ENCODE data around the gene NOS3. TPM values are rescaled to one million over a fixed set of nuclear protein-coding genes. Genes with fewer than 3 reads are reported as not detected.

The NOS3 gene
- total RNA-seq, 4 donors from 2014 or later: 2.5 to 11.3 (median 6.0) TPM

DNA sequence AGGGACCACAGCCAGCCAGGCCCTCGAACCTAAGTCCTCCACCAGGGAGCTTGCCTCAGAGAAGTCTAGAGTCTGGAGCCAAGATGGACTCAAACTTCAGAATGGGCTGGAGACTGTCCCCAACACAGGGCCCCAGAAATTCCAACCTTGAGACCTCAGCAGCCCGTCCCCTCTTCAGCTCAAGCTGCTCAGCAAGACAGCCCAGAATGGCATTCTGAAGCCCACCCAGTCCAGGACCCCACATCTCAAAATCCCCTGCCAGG, 28.6 kb upstream of the NOS3 start:
- TF ChIP-seq, protein P1, sequence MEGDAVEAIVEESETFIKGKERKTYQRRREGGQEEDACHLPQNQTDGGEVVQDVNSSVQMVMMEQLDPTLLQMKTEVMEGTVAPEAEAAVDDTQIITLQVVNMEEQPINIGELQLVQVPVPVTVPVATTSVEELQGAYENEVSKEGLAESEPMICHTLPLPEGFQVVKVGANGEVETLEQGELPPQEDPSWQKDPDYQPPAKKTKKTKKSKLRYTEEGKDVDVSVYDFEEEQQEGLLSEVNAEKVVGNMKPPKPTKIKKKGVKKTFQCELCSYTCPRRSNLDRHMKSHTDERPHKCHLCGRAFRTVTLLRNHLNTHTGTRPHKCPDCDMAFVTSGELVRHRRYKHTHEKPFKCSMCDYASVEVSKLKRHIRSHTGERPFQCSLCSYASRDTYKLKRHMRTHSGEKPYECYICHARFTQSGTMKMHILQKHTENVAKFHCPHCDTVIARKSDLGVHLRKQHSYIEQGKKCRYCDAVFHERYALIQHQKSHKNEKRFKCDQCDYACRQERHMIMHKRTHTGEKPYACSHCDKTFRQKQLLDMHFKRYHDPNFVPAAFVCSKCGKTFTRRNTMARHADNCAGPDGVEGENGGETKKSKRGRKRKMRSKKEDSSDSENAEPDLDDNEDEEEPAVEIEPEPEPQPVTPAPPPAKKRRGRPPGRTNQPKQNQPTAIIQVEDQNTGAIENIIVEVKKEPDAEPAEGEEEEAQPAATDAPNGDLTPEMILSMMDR (IDR thresholded peaks at IDR 0.05; ENCODE audit: low read depth): no peak

DNA sequence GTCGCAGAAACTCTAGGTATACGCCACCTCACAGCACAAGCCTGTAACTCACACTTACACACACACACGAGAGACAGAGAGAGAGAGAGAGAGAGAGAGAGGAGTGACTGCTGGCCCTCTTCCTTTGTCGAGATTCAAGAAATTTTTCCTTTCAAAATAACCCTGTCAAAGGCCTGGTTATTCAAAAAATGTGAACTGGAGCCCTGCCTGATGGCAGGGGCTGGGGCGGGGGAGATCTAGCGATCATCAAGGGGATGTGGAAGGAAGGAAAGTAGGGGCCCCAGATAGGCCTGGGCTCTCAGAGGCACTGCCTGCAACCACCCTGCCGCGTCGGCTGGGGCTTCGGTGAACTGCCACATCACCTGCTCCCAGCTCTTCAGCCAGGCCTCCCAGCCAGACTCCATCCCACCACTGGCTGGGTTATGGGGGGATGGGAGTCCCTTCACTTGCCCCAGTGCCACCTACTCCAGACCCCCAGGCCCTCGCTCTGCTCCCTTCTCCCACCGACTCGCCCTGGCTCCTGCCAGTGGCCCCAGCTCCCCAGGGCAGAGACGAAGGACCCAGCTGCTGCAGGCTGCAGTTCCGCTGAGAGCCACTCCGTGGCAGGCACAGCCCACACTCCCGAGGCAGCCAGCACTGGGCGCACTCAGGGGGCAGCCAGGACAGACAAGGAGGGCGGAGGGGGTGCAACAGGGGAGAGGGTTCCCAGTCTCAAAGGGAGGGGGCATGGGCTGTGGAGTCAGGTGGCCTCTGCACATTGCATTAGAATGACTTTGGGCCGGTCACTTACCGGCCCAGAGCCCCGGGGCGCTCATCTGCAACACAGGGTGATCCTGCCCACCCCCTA, 28.0 kb upstream of the NOS3 start:
- TF ChIP-seq, protein P1 (IDR thresholded peaks at IDR 0.05; ENCODE audit: low read depth): no peak

DNA sequence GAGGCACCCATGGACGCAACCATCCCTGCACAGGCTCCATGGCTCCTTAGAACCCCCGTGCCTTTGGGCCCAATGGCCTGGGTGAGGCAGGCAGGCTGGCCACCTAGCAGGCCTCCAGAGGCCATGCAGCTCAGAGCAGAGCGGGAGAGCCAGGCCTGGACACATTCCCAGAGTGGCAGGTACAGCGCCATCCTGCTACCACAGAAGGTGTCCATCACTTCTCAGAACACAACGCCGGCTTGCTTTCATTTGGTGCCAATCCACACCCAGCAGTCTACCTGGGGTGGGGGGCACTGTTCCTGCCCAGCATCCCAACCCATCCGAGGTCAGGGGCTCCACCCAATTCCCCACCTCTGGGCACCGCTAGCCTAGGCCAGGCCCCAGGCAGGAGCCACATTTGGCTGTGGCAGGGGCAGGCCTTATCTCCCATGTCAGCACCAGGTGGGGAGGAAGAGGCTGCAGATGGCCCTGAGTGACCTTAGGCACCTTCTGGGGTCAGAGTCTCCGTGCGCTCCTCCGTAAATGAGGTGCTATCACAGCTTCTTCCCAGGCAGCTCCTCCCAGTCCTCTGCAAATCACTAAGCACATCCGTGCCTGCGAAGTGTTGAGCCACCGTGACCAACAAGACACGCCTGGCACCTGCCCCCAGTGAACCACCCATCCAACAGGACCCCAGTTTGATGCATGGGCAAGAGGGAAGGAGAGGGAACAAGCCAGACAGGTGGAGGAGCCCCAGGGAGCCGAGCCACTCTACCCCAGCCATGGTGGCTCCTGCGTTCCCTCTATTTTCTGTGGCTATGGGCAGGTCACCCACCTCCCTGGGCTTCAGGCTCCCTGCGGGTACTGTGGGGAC, 26.9 kb upstream of the NOS3 start:
- TF ChIP-seq, protein P1 (IDR thresholded peaks at IDR 0.05; ENCODE audit: low read depth): no peak

DNA sequence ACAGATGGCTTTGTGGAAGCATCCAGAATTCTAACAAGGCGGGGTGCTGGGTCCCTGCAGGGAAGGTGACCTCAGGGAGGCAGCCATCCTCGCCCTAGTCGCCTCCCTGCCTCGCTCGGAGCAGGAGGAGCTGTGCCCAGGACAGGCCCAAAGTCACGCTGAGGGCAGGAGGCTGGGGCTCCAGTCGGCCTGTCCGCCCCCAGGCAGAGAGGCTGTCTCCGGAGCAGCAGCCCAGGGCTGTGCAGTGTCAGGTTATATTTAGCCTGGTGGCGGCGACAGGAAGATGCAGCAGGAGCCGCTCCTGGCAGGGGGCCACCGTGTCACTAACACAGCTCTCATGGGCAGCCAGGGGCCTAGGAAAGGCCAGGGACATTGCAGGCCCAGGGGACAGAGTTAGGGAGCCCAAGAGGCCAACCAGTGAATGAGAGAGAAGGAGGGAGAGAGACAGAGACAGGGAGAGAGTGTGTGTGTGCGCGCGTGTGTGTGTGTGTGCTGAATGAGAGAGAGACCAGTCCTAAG, 26.2 kb upstream of the NOS3 start:
- TF ChIP-seq, protein P1 (IDR thresholded peaks at IDR 0.05; ENCODE audit: low read depth): no peak

DNA sequence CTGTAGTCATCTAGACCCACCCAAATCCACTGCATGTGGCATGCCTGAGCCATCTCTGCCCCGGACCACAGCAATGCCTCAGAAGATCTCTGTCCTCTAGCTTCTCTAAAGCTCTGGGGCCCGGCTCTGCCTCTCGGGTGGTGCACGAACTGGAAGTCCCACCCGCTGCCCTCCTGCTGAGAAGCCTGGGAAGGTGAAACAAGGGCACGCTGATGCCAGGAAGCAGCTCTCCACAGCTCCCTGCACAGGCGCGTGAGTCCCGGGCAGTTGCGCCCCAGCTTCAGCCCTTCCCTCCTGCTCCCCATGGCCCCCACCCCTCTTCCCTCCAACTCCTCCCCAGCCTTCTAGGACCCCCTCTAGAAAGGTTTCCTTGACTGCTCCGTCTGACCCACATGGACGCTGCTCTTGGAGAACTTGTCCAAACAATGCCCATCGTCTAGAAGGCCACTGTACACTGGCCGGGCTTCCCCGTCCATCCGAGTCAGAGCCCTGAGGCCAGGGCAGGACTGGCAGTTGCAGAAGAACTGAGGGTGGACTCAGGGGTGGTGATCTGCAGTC, 25.5 kb upstream of the NOS3 start:
- TF ChIP-seq, protein P1 (IDR thresholded peaks at IDR 0.05; ENCODE audit: low read depth): no peak

DNA sequence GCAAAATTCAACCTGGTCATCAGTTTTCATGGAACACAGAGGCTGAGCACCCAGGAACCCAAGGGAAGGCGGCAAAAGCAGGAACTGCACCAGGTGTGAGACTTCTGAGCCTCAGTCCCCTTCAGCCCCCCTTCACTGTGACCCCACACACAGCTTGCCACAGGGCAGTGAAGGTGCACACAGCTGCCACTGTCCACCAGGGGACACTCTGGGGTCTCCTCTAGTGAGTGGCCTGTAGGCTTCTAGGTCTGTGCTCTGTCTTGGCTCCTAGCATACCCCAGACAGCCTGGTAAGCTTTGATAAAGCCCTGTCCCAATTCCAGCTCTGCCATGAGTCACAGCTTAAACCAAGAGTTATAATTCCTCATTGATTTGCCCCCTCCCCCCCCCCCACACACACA, 24.8 kb upstream of the NOS3 start:
- TF ChIP-seq, protein P1 (IDR thresholded peaks at IDR 0.05; ENCODE audit: low read depth): no peak

DNA sequence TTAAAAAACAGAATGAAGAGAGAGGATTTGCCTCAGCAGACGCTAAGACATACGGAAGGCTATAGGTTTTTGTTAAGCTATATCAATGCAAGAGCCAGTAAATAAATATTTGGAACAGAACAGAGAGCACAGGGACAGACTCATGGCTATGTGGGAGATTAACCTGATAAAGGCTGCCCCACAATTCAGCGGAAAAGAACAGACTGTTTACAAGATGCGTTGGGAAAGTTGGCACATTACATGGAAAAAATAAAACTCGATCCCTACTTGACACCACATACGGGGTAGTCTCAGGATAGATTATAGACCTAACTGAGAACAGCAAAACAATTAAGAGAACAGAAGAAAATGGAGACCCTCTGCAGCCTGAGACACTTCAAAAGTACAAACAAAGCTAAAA, 23.5 kb upstream of the NOS3 start:
- TF ChIP-seq, protein P1 (IDR thresholded peaks at IDR 0.05; ENCODE audit: low read depth): no peak
